Measurements from ENCODE around the gene NLGN1.

Gene NLGN1

GRCh38 chr3:174020156-174020555, 622.6 kb downstream of the NLGN1 start:
- no peak for DNase-seq

GRCh38 chr3:174023421-174023820, 625.9 kb downstream of the NLGN1 start:
- no peak for DNase-seq

- no peak for DNase-seq
Measured at GRCh38 chr3:174028673-174029072, 631.1 kb downstream of the NLGN1 start.

DNA sequence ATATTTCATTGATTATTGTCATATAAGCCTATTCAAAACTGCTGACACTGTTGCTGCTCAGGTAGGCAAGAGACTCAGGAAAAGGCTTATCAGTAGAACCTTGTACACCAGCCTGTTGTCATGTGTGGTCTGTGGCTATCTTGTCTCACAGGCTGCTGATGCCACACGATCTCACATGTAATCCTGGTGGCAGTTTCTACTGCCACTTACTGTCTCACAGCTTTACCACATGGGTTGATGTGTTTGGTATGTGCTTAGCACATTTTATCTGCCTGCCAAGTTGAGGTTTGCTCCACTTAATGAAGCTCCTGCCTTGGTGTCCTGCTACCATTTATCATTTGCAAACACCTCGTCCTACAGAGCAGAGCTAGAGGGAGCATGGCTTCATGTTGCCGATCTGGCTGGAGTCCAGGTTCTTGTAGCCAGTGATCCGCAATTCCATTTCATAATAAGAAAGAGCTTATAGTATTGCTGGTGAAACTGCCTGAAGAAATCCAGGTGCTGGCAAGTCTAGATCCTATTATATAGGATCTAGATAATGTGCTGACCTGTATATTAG, 637.9 kb downstream of the NLGN1 start:
- DNase-seq, result no peak

GRCh38 chr3:174046311-174046710, 648.8 kb downstream of the NLGN1 start:
- no peak for DNase-seq

GRCh38 chr3:174049472-174049871, 651.9 kb downstream of the NLGN1 start:
- DNase-seq, result no peak

GRCh38 chr3:174051191-174051590, 653.6 kb downstream of the NLGN1 start:
- no peak for DNase-seq

GRCh38 chr3:174058804-174059203, 661.3 kb downstream of the NLGN1 start:
- DNase-seq, result no peak

GRCh38 chr3:174060431-174060830, 662.9 kb downstream of the NLGN1 start:
- no peak for DNase-seq

- DNase-seq, result no peak
Measured at GRCh38 chr3:174061162-174061561, 663.6 kb downstream of the NLGN1 start.

DNA sequence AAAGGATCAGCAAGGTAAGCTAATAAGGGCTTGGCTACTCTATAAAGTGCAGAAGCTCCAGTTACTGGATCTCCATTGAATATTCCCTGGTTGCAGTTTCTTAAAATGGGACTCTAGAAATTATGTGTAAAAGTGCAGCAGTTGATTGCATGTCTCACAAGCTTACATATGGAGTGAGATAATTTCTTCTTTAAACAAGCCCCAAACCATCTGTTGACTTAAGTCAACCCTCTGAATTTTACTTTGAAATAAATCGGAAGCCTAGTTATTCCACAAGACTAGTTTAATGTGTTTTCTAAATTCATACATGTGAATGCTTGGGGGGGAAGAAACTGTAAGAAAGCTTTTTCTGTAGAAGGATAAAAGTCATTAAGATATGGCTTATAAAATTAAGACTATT, 664.2 kb downstream of the NLGN1 start:
- DNase-seq, result no peak

GRCh38 chr3:174062923-174063322, 665.4 kb downstream of the NLGN1 start:
- no peak for DNase-seq

GRCh38 chr3:174068035-174068434, 670.5 kb downstream of the NLGN1 start:
- DNase-seq, result no peak

- no peak for DNase-seq
Measured at GRCh38 chr3:174072675-174073074, 675.1 kb downstream of the NLGN1 start.

DNA sequence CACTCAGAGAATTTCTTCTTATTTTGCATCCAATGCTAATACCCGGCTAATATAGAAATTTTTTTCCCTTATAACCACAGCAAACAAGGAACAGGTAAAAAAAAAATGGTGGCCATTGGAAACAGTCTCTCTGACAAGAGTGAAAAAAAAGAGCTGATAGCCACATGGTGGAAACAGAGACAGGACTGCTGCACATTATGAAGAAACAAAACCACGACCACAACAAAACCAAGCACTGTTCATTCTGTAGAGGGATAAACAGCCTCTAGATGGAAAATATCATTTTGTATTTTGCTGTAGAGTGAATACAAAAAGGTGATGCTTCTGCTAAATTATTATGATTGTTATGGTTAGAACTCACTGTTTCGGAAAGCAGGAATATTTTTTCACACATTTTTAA, 686.2 kb downstream of the NLGN1 start:
- no peak for DNase-seq

DNA sequence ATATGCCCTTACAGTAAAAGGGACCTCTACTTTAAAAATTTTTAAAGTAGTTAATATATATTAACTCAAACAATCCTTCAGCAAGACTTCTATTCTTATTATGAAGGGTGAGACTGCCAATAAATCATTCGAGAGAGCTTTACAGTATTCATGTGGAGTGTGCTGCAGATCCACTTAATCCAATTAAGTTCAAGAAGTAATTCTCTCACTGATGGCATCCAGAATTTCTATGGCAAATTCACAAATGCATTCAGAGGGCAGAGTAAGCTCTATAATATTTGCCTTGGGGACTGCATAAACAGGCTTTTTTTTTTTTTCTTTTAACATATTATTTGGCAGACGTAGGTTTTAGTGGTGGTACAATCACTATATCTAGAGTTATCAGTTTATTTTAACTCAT, 692.0 kb downstream of the NLGN1 start:
- DNase-seq, result no peak

GRCh38 chr3:174094669-174095068, 697.1 kb downstream of the NLGN1 start:
- no peak for DNase-seq

DNA sequence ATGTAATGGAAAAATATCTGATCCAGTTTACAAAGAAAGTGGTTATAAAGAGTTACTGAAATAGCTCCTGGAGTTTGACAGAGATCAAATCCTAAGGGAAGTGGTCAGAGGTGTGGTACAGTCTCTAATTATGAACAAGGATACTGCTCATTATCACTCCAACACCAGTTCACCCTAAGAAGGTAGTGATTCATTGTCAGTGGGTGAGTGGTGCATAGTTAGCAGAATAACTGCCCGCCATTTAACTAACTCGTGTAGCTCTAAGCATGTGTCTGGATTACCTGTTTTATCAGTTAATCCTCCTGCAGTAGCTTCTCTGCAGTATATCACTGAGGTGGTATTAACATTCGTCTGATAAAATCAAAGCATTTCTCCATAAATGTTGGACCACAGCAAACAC, 700.1 kb downstream of the NLGN1 start:
- DNase-seq, result no peak

DNA sequence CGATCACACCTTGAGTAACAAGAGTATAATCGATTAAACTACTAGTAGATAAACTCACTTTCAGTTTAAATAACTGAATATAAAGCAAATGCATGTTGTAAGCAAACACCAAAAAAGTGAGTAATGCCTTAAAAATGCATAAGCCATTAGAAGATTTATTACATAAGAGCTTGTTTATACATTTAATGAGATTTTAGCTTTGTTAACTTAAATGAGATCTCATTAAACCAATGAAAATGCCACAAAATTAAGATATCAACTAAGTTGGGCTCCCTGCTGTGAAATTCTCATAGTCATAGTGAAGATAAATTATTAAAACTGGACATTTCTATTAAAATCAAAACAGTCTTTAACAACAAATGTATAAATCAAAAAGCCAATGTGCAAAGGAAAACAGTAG, 701.2 kb downstream of the NLGN1 start:
- DNase-seq, result no peak

DNA sequence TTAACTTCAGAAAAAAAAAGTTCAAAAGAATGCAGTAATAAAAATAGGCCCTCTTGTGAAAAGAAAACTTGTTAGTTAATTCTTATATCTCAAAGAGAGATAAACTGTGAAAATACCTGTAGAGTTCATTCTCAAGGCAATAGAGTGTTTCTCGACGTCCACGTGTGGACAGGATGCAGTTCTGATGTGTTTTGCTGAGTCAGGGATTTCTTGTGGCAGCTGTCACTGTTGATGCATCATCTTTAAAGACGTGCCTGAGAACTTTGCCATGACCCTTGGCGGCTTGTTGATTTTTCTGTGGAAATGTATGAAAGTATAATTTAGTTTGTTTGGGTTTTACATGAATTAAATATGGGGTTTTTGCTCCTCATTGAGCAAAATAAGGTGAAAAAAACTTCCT, 702.2 kb downstream of the NLGN1 start:
- DNase-seq, result no peak

- DNase-seq, result no peak
Measured at GRCh38 chr3:174100744-174101143, 703.2 kb downstream of the NLGN1 start.

- no peak for DNase-seq
Measured at GRCh38 chr3:174101244-174101643, 703.7 kb downstream of the NLGN1 start.

DNA sequence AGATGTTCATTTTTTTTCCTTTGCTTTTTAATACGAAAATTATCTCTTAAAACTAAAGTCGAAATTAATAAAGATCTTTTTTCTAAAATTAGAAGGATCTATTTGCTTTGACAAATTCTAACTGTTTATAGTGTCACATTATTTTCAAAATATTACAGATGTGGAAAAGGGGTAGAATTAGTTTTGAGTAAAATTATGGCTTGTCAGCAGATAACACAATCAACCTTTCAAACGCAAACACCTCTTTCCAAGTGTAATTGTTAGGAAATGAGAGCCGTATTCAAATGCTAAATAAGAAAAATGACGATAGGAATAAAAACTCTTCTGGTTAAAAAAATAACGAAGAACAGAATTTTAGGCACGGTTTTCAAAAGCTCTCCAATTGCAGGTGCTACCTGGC, 704.7 kb downstream of the NLGN1 start:
- DNase-seq, result no peak

DNA sequence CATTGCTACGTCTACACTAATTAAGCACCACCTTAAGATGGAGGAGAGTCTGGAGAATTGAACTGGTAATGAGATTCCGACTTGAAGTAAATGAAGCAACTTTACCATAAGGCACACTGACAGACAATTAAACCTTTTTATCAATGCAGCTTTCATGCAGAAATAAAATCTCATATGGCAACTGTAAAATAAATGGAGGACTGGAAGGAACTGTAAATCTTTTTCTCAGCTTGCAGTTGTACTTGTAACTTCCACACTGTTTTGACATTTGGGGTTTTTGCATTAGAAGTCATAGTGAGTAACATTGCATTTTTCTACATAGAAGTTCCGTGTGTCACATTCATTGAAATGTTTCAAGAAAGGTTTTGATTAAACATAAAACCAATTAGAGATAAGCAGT, 705.3 kb downstream of the NLGN1 start:
- DNase-seq, result no peak

DNA sequence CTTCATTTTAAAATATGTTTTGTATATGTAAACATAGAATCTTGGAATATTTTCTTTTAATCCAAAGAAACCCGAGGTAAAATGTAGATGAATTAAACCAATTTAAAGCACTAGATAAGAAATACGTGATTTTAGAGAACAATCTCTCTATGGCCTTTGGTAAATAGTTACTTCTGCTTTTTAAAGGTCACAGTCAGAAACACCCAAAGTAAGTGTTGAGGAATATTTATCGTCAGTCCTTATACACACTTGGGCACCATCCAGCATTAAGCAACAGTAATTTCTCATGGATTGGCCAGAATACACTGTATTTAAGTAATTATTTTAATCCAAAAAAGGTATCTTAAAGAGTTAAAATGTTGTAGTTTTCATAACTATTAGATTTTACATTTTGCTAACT, 713.2 kb downstream of the NLGN1 start:
- DNase-seq, result no peak

- DNase-seq, result no peak
Measured at GRCh38 chr3:174111776-174112175, 714.2 kb downstream of the NLGN1 start.

Data from stimulated activated CD4-positive, alpha-beta T cell treated with anti-CD3 and anti-CD28 coated beads, Interleukin-2, amount 100 ng/mL, for 24 hours (primary cell).